HUES48 (cell line): Measurements from ENCODE around the gene SH3BGRL2.
"Not testable (repeated sequence)": the region's sequence is repeated elsewhere in the genome, so short reads cannot be mapped to it uniquely, and the experiment has no call there.

Experiments
- H3K27ac ChIP-seq: one replicate; pipeline ENCODE4 v1.7.0; 2013; ENCODE audit warnings: low read depth, low read length, inconsistent platforms
- H3K27me3 ChIP-seq: 2 replicates; pipeline ENCODE4 v1.6.1; 2013; ENCODE audit warnings: mild to moderate bottlenecking, low read length; ENCODE audit not compliant: control insufficient read depth, insufficient read depth
- H3K36me3 ChIP-seq: 2 replicates; pipeline ENCODE4 v1.6.1; 2013; ENCODE audit warnings: low read length; ENCODE audit not compliant: control insufficient read depth, insufficient read depth
- H3K4me1 ChIP-seq: 2 replicates; pipeline ENCODE4 v1.6.1; 2013; ENCODE audit warnings: mild to moderate bottlenecking, low read length; ENCODE audit not compliant: control insufficient read depth, insufficient read depth
- H3K4me3 ChIP-seq: 2 replicates; pipeline ENCODE4 v1.5.1; 2013; ENCODE audit warnings: mild to moderate bottlenecking, low read depth, low read length
- H3K9ac ChIP-seq: 2 replicates; pipeline ENCODE4 v1.6.1; 2013; ENCODE audit warnings: mild to moderate bottlenecking, low read depth, low read length, moderate library complexity
- H3K9me3 ChIP-seq: 2 replicates; pipeline ENCODE4 v1.6.1; 2013; ENCODE audit warnings: low read length; ENCODE audit not compliant: control insufficient read depth, insufficient read depth

The SH3BGRL2 gene

DNA sequence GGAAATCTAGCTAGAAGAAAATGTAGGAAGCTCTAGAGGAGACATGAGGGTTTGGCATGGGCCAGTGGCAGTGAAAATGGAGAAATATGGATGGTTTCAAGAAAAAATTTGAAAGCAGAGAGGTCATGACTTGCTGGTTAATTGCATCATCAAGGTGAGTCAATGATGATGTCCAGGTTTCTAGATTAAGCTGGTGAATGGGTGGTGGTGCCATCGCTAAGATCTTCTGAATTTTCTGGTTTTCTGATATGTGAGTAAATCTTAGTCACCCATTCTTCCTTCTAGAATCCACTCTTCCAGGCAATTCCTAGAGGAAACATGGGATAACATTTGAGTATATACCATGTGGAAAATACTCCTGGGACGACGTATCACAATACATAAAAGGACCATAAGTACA lies 25.0 kb downstream of the SH3BGRL2 start:
- no peaks in the 10 kb centered on the region for H3K9me3 ChIP-seq
- H3K4me3 ChIP-seq: no peak overlapping the region
- no peaks in the 10 kb centered on the region for H3K4me1 ChIP-seq
- H3K36me3 ChIP-seq: no peaks in the 10 kb centered on the region
- no peaks in the 10 kb centered on the region for H3K27me3 ChIP-seq
- no peak overlapping the region for H3K27ac ChIP-seq
- no peak overlapping the region for H3K9ac ChIP-seq

DNA sequence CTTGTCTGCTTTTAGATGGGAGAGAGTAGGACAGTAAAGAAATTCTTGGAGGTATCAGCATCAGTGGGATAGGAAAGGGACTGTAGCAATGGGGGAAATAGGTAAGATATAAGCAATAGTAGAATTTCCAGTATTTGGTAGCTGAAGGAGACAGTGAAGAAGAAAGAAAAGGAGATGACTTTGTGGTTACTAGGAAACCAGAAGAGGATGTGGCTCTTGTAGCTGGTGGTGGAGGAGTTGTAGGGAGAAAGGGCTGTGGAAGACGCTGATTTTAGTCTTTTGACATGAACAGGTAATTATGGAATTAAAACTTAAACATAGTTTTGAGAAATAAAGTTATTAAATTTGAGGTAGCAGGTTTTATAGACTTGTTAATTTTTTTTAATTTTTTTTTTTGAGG lies 26.1 kb downstream of the SH3BGRL2 start:
- H3K9ac ChIP-seq: no peak overlapping the region
- no peaks in the 10 kb centered on the region for H3K4me1 ChIP-seq
- H3K4me3 ChIP-seq: no peak overlapping the region
- H3K27ac ChIP-seq: no peak overlapping the region
- no peaks in the 10 kb centered on the region for H3K9me3 ChIP-seq
- H3K27me3 ChIP-seq: no peaks in the 10 kb centered on the region
- H3K36me3 ChIP-seq: no peaks in the 10 kb centered on the region

DNA sequence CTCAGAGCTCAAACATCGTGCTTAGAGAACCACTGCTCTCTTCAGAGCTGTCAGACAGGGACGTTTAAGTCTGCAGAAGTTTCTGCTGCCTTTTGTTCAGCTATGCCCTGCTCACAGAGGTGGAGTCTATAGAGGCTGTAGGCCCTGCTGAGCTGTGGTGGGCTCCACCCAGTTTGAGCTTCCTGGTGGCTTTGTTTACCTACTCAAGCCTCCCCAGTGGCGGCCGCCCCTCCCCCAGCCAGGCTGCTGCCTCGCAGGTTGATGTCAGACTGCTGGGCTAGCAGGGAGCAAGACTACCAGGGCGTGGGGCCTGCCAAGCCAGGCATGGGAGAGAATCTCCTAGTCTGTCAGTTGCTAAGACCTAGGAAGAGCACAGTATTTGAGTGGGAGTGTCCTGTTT lies 32.5 kb downstream of the SH3BGRL2 start:
- H3K9ac ChIP-seq, H3K27me3 ChIP-seq, H3K27ac ChIP-seq, H3K4me3 ChIP-seq, H3K9me3 ChIP-seq, H3K36me3 ChIP-seq: not testable (repeated sequence)
- H3K4me1 ChIP-seq: peaks cover 23% of the 10 kb centered on the region

DNA sequence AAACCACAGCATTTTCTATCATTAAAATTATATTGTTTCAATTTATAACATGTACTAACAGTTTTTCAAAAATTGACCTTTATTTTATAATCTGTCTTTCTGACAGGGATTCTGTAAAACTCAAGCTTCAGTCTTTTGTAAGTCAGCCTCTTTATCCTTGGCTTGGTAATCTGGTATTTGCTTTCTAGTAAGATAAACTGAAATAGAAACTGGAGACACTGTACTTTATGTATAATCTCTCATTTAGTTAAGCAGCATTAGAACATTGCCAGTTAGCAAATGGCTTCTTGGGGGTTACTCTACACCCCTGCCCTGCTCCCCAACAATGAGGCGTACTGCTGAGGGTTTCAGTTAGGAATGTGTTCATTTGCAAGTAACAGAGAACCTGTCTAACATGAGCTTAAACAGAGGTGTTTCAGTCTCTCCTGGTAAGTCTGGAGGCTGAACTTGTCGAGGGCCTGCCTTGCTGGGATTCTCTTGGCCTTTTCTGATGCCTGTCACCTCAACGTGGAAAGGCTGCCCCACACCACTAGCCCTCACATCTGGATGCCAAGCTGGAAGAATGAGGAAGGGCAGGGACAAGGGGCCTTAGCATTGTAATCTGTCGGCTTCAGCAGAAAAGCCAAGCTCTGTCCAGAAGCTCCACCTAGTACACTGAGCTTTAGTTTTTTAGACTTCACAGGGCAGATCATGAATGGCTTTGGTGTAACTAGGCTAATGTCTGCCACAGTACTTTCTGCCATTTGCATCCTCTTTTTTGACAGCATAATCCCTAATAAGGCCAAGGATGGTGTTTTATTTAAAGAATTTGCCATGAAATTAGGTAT lies 34.8 kb downstream of the SH3BGRL2 start:
- Histone ChIP-seq H3K27me3 (no peaks in the 10 kb centered on the region), H3K9ac (no peak overlapping the region), H3K9me3 (no peaks in the 10 kb centered on the region), H3K4me1 (peaks cover 23% of the 10 kb centered on the region), H3K36me3 (no peaks in the 10 kb centered on the region), H3K4me3 (no peak overlapping the region), H3K27ac (peak overlapping the region; percentile 21)

DNA sequence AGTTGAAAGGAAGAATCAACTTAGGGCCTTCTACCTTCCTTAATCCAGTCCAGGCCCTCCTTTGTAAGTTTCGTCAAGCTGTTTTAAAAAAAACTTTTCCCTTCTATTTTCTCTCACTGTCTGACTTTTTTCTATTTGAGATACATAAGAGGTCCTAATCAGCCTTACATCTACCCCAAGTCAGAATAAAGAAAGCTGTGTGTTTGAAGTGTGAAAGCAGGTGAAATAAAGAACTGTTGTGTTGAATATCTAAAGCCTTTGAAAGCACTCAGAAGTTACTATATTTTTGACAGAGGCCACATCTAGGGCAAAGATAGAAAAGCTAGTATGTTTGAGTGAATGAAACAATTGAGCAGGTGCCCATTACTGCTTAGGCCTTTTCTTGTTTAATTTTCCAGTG lies 35.5 kb downstream of the SH3BGRL2 start:
- H3K9ac ChIP-seq: no peak overlapping the region
- no peak overlapping the region for H3K4me3 ChIP-seq
- no peaks in the 10 kb centered on the region for H3K9me3 ChIP-seq
- peaks cover 27% of the 10 kb centered on the region for H3K4me1 ChIP-seq
- H3K27me3 ChIP-seq: no peaks in the 10 kb centered on the region
- H3K36me3 ChIP-seq: no peaks in the 10 kb centered on the region
- H3K27ac ChIP-seq: no peak overlapping the region

DNA sequence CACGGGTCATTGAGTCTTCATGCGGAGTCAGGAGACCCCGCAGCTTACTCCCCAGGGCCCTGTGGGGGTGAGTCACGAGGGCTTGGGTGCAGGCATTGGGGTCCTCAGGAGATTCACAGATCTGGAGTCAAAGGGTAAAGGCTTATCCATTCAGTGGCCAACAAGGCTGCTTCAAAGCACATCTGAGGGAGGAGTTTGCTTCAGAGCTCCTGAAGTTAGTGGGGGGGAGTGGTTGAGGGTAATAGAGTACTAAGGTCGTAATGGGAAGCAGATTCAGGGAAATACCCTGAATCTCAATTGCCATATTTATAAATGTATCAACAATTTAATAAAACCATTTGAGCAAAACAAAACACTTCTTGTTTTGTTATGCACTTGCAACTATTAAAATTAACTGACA lies 37.3 kb downstream of the SH3BGRL2 start:
- Histone ChIP-seq H3K4me1 (peaks cover 29% of the 10 kb centered on the region), H3K9me3 (no peaks in the 10 kb centered on the region), H3K36me3 (no peaks in the 10 kb centered on the region), H3K27me3 (no peaks in the 10 kb centered on the region), H3K27ac (no peak overlapping the region), H3K4me3 (no peak overlapping the region), H3K9ac (no peak overlapping the region)

DNA sequence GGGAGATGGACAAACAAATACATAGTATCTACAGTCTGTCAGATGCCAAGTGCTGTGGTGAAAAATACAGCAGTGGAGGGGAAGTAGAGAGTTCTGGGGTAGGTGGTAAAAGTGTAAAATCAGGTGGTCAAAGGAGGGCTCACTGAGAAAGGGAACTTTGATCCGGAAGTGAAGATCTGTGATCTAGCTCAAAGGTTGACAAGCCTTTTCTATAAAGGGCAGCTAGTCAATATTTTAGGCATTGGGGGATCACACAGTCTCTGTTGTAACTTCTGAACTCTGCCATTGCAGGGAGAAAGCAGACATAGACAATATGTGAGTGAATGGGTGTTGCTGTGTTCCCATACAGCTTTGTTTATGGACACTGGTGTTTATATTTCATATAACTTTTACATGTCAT lies 38.6 kb downstream of the SH3BGRL2 start:
- Histone ChIP-seq H3K9me3 (no peaks in the 10 kb centered on the region), H3K27me3 (no peaks in the 10 kb centered on the region), H3K4me1 (peaks cover 24% of the 10 kb centered on the region), H3K27ac (no peak overlapping the region), H3K36me3 (0 out of 2 replicates have a peak, but pooled peaks cover 5% of the 10 kb centered on the region), H3K4me3 (no peak overlapping the region), H3K9ac (no peak overlapping the region)

DNA sequence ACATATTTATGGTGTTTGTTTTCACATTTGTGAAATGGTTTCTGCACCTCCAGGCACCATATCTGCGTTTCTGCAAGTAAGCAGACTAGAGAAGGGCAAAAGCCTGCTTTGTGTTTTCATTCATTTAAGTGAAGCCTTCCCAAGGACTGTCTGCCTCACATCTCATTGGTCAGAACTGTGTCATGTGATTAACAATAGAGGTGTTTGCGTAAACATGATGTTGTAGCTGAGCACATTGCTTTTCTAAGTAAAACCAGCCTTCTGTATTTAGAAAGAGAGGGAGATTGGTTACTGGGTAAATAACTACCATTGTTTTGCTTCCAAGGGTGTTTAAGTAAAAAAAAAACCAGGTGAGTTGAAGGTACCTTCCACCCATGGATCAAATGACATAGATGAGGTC lies 39.7 kb downstream of the SH3BGRL2 start:
- Histone ChIP-seq H3K36me3 (0 out of 2 replicates have a peak, but pooled peaks cover 5% of the 10 kb centered on the region), H3K9ac (no peak overlapping the region), H3K4me3 (no peak overlapping the region), H3K4me1 (peaks cover 20% of the 10 kb centered on the region), H3K27me3 (no peaks in the 10 kb centered on the region), H3K27ac (no peak overlapping the region), H3K9me3 (no peaks in the 10 kb centered on the region)

DNA sequence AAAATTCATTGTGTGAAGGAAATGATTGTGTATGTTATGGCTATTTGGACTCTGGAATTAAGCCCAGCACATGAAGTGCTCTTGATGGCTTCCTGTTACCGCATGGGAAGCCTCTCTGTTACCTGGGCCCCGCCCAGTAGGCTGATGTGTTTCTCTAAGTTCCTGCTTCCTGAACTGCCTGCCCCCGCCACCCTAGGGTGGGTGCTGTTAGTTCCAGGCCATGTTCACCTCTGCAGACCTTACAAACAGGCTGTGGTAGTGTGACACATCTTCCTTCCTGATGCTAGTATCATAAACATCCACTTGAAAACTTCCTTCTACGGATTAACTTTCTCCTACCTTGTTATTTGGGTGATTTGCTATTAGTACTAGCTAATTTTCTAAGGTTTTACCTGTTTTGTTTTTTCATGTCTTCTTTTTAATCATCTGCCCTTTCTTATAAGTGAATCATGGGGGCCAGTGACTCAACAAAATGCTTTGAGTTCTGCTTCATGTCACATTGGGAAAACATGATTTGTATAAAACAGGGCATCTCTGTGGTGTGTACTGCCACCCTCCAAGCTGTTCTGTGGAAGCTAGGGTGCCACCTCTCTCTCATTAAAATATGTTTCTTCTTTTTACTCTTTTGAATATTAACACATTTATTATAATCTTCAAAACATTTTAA lies 40.6 kb downstream of the SH3BGRL2 start:
- Histone ChIP-seq H3K9me3 (no peaks in the 10 kb centered on the region), H3K4me3 (no peak overlapping the region)

DNA sequence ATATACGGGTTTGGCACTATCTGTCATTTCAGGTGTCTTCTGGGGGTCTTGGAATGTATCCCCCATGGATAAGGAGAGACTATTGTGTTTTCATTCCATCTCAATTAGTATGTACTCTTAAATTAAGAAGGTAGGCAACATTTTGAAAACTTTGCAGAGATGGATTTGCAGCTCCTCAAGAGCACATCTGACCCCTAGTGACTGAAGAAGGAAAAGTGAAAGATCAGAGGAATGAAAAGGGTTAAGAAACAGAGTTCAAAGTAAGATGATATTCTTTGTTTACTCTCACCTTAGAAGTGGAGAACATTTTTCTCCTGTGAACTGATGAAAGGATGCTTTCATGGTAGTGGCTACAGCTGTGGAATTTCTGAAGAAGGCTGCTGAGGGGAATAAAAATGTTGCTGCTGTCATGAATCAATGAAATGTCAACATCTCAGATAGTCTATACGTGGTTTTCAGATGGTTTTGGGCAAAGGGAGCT lies 41.5 kb downstream of the SH3BGRL2 start:
- H3K4me1 ChIP-seq: peaks cover 14% of the 10 kb centered on the region
- H3K9me3 ChIP-seq: no peaks in the 10 kb centered on the region
- H3K9ac ChIP-seq: no peak overlapping the region
- no peak overlapping the region for H3K27ac ChIP-seq
- H3K4me3 ChIP-seq: no peak overlapping the region
- H3K27me3 ChIP-seq: no peaks in the 10 kb centered on the region
- 0 out of 2 replicates have a peak, but pooled peaks cover 5% of the 10 kb centered on the region for H3K36me3 ChIP-seq

More for the DNA sequence above, 40.6 kb downstream of the SH3BGRL2 start:
- no peak overlapping the region for H3K9ac ChIP-seq
- H3K36me3 ChIP-seq: 0 out of 2 replicates have a peak, but pooled peaks cover 5% of the 10 kb centered on the region
- H3K4me1 ChIP-seq: peaks cover 14% of the 10 kb centered on the region
- no peak overlapping the region for H3K27ac ChIP-seq
- H3K27me3 ChIP-seq: no peaks in the 10 kb centered on the region

DNA sequence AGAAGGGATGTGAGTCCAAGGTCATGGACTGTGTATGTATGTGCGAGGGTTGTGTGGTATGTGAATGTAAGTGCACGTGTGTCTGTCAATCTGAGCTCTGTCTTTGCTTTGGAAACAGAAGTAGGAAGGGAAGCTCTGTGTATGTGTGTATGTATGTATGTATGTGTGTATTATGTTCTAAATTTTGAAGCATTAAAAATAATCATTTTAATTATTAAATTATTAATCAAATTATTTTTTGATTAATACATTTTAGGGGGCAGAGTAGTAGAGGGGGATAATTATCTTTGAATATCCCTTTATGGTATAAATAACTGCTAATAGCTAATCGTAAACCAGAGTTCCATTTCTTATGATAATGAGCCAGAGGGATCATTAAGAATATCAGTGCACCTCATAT lies 42.8 kb downstream of the SH3BGRL2 start:
- Histone ChIP-seq H3K9ac (no peak overlapping the region), H3K27me3 (no peaks in the 10 kb centered on the region), H3K9me3 (no peaks in the 10 kb centered on the region), H3K4me1 (0 out of 2 replicates have a peak, but pooled peaks cover 6% of the 10 kb centered on the region), H3K27ac (no peak overlapping the region), H3K36me3 (0 out of 2 replicates have a peak, but pooled peaks cover 5% of the 10 kb centered on the region), H3K4me3 (no peak overlapping the region)
